ENCODE results near the gene FLG.
"Not testable (repeated sequence)": the region's sequence is repeated elsewhere in the genome, so short reads cannot be mapped to it uniquely, and the experiment has no call there.

FLG gene

DNA sequence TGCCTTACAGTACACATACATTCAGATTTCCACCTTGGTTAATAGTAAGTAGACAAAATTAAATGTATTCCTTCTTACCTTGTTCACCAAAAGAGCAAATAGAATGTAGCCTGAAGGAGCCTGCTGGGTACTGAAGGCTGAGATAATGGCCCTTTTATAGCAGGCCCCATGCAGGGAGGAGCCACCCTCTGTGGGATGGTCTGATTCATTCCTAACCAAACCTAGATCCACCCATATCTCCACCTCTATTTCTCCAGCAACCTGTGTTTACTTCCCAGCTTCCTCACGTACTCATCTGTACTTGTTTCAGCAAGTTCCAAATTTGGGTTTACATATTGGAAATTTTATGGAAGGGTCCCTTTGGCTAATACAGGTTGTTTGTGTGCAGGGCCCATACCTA is at the start of gene FLG:
Gene FLG, minus strand, starts transcription at position 129 of the 400 bp plus-strand sequence. CDS start 9,783 bp downstream, outside the sequence.
- no peak for DNase-seq

DNA sequence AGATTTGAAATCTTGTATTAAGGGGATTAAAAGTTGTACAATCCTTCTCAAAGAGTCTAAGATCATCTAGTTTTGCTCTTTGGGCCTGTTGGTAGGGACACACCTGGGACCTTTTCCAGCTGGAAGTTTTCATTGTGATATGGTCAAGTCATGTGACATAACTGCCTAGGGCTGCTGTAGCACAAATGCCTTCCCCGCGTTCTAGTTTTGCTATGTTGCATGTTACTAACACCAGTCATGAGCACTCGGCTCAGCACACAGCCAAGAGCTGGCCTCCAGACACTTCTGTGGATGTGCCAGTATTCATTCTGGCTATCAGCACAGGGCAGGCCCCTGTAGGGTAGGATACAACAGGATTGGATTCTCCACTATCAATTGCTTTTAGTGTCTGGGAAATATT is 49.4 kb upstream of the FLG start:
- DNase-seq = no peak

DNA sequence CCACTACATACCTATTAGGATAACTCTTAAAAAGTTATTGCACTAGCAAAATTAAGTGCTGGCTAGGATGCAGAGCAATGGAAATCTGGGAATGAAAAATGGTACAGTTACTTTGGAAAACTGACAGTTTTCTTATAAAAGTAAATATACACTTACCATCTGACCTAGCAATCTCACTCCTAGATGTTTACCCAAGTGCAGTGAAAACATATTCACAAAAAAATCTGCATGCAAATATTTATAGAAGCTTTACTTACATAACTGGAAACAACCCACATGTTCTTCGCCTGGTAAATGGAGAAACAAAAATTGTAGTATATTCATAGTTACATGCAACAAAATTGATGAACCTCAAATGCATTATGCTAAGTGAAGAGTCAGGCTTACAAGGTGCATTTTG is 47.6 kb upstream of the FLG start:
- no peak for DNase-seq

DNA sequence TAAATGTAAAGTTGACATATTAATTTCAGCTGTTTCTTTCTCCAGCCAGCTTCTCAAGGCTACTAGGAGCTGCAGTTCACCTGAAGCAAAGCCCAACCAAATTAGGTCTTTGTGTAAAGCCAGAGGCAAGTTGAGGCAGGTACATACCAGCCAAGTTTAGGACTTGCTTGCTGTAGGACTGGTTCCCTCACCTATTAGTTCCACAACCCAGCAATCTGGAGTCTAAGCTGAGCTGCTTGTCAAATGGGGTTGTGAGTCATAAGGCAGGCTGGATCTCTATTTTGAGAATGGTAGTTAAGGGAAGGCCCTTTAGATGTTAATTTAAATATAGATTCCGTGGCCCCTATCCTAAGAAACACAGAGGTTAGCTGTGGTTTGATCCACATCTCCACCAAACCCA is 42.4 kb upstream of the FLG start:
- DNase-seq = no peak

DNA sequence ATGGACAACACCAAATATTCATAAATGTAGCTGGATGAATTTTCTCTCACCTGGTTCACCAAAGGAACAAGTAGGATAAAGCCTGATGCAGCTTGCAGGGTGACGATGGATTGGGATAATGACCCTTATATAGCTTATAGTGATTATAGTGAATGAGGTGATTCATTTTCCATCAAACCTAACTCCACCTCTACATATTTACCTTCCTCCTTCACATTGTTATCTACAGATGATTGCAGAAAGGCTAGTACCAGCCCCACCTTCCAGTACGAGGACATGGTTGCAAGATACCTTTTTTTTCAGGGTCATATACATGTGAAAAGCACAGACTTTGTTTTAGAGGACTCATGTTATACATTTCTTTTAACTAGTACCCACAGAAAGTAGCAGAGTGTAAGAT is 34.9 kb upstream of the FLG start, which contains the start of gene FLG2:
Gene FLG2, minus strand, starts transcription at position 101 of the 400 bp plus-strand sequence. CDS start 1,122 bp downstream, outside the sequence.
- no peak for DNase-seq

DNA sequence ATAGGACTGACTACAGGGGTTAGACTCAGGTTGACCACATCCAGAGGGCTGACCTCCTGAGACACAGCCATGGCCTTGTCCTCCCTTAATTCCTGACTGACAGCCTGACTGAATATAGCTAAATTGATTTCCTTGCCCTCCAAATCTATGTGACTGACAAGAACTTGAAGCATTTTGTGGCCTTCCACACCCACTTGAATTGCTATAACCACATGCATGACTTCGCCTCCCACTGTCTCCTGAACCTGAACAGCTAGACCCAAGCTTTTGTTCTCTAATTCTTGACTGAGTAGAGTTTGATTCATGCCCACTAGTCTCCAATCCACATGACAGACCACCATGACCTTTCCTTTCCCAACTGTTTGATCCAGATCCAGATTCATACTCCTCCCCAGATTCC is 31.7 kb upstream of the FLG start:
- no peak for DNase-seq

DNA sequence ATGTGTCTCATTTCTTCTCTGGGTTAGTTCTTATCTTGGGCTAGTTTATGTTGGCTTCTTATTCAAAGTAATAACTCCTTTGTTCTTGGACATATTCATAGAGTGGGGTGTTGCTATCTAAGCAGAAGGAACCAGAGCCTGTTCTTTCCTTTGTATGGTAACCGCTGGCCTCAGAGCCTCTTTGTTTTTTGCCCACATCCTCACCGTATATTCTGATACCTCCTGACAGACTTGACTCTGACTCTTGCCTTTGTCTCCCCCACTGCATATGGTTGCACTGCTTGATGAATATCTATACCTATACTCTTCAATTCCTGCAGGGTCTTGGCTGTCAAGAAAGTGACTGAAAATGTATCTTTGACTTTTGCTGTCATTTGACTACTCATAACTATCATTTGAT is 24.6 kb upstream of the FLG start:
- no peak for DNase-seq

DNA sequence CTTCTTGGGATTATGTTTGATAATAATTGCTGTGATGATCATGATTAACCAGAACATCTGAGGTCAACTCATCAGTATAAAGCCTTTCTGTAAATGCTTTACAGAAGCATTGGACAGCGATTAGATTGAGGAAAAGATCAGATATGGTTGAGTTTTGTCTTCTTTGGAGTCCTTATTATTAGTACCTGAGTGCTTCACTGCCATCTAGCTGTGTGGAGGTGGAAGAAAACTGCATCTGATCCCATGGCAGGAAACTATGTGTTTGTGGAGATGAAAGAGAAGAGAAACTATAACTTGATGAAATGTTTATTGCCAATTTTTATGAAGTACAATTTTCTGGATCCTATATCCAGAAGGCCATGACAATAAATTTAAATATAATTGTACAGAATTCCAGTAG is 23.4 kb upstream of the FLG start:
- no peak for DNase-seq

DNA sequence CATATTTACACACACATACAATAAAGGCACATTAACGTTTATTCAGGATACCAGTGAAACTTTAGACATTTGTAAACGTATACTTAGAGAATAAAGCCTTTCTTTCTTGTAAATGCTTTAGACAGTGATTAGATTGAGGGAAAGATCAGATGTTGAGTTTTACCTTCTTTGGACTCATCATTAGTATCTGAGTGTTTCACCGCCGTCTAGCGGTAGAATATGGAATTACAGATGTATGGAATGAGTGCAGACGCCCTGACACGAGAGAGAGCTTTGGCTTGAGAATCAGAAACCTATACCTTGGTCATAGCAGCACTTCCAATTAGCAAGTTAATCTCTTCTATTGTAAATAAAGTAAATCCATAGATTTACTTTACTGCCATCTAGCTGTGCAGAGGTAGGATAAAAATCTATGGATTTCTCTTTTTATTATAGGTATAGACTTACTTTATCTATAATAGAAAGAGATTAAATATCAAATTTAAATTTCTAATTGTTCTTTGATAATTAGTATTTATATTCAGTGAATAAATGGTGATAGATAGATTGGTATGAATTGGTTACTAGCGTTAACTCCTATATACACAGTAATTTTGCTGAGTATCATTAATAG is 22.2 kb upstream of the FLG start:
- DNase-seq = peak; percentile 70 to 81 (median 70)

DNA sequence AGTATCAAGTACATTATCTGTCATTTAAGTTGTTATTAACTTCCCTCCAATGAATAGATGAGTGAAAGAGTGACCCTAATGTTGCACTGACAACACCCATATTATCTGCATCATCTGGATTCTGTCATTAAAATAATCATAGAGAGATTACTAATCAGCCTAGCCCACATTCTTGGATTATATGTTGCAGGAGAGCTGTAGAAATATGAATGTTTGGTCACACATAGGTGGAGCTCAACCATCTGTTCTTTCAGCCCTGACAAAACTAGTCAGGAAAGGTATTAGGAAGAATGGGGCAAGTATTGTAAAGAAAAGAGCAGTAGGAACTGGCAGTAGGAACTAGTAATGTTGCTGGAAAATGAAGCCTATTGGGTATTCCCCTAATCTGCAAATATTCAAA is 19.4 kb upstream of the FLG start:
- no peak for DNase-seq

DNA sequence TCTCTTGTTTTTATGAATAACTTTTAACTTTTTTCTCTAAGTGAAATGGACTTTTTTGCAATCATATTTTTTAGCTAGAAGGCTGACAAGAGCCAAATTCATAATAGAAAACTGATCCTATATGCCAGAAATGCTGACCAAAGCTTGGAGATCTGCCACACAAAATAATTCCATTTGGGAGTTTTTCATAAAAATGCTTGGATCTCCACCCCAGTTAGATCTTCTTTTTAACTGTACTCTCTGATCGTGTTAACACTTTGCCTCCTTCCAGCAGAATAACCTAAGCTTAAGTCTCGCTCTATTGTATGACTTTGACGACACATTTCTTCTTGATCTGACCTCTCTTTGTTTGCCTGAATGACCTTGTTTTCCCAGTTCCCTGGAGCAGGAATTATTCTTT is 18.0 kb upstream of the FLG start:
- no peak for DNase-seq

DNA sequence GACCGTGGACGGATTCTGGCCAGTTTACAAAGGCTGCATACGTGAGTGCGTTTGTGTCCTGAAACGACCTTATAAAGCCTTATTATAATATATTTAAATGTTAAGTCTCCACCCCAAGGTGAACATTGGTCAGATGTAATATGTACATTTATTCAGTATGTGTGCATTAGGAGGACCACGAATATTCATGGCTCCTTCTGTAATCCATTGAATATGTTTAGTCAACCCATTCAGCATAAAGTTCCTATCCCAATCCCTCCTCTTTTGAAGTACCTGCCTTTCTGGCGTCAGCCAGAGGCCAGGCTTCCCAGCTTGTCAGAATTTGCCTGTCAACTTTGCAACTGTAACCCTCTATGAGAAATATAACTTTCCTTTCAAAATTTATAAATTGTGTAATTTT is 10.4 kb upstream of the FLG start:
- no peak for DNase-seq

DNA sequence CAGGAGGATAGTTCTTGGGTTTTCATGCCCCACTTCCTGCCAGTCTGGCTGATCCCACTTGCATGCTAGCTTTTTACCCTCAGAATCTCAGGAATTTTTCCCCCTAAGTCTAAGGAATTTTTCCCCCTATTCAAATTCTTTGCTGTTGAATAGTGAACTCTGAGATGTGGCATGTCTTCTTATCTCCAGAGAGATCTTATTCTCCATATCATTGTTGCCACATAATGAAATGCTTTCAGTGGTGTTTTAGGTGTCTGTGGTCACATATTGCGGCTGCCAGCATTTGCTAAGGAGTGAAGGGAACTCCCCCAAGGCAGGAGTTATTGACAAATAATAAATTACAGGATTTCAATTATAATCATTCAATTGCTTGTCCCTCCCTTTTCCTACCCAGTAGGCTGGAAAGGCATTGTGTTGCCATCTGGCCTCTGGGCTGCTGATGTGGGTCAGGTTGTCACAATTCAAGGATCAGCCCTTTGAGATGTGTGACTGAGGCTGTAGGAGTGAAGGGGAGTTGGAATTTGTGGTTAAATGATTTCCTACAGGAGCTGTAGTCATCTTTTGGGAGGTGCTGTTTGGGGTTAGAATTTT is 3.9 kb upstream of the FLG start:
- DNase-seq = no peak

DNA sequence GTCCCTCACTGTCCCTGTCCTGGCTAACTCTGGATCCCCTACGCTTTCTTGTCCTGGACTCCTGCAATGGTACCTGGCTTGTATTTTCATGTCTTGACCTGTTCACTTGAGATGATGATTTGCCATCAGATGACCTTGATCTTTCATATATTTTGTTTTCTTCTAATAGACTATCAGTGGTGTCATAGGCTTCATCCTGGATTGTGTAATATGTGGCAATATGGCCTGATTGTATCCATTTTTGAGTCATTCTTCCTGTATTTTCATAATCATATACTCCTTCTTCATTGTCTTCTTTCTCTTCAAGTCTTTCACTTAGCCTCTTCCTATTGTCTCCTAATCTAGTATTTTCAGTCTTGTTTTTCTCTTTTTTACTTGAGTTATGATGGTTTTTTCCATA is 11.1 kb downstream of the FLG start:
- DNase-seq = peak in 1 of 3 donors; percentile 2

DNA sequence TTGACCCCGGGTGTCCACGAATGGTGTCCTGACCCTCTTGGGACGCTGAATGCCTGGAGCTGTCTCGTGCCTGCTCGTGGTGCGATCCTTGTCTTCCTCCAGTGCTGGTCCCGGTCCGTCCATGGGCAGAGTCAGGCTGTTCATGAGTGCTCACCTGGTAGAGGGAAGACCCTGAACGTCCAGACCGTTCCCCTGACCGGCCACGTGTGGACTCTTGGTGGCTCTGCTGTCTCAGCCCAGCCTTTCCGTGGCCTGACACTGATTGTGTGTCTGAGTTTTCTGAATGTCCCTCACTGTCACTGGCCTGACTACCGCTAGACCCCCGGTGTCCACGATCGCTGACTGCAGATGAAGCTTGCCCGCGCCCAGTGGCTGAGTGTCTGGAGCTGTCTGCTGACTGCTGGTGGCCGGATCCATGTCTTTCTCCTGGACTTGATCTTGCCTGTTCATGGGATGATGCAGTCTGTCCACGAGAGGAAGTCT is 11.7 kb downstream of the FLG start:
- no peak for DNase-seq

DNA sequence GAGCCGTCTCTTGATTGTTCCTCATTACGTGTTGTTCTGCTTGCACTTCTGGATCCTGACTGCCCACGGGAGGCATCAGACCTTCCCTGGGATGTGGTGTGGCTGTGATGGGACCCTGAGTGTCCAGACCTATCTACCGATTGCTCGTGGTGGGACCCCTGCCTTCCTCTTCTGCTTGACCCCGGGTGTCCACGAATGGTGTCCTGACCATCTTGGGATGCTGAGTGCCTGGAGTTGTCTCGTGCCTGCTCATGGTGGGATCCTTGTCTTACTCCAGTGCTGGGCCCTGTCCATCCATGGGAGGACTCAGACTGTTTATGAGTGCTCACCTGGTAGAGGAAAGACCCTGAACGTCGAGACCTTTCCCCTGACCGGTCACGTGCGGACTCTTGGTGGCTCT is 12.9 kb downstream of the FLG start:
- not testable (repeated sequence) for DNase-seq

DNA sequence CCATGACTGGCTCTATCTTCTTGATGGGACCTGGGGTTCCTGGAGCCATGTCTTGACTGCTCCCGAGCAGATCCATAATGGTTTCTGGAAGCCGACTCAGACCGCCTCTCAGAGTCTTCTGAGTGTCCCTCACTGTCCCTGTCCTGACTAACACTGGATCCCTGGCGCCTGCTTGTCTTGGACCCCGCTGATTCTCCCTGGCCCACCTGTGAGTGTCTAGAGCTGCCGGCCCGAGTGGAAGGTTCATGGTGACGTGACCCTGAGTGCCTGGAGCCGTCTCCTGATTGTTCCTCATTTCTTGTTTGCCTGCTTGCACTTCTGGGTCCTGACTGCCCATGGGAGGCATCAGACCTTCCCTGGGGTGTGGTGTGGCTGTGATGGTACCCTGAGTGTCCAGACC is 15.1 kb downstream of the FLG start:
- DNase-seq = no peak

DNA sequence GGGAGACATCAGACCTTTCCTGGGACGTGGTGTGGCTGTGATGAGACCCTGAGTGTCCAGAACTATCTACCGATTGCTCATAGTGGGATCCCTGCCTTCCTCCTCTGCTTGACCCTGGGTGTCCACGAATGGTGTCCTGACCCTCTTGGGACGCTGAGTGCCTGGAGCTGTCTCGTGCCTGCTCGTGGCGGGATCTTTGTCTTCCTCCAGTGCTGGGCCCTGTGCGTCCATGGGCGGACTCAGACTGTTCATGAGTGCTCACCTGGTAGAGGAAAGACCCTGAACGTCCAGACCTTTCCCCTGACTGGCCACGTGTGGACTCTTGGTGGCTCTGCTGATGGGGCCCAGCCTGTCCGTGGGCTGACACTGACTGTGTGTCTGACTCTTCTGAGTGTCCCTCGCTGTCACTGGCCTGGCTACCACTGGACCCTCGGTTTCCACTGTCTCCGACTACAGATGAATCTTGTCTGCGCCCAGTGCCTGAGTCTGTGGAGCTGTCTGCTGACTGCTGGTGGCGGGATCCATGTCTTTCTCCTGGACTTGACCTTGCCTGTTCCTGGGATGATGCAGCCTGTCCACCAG is 15.6 kb downstream of the FLG start:
- not testable (repeated sequence) for DNase-seq

DNA sequence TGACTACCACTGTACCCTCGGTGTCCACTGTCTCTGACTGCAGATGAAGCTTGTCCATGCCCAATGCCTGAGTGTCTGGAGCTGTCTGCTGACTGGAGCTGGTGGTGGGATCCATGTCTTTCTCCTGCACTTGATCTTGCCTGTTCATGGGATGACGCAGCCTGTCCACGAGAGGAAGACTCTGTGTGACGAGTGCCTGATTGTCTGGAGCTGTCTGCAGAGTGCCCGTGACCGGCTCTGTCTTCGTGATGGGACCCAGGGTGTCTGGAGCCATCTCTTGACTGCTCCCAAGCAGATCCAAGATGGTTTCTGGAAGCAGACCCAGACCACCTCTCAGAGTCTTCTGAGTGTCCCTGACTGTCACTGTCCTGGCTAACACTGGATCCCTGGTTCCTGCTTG is 16.3 kb downstream of the FLG start:
- not testable (repeated sequence) for DNase-seq

DNA sequence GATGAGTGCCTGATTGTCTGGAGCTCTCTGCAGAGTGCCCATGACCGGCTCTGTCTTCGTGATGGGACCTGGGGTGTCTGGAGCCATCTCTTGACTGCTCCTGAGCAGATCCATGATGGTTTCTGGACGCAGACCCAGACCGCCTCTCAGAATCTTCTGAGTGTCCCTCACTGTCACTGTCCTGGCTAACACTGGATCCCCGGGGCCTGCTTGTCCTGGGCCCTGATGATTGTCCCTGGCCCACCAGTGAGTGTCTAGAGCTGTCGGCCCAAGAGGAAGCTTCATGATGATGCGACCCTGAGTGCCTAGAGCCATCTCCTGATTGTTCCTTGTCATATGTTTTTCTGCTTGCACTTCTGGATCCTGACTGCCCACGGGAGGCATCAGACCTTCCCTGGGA is 17.1 kb downstream of the FLG start:
- not testable (repeated sequence) for DNase-seq

DNA sequence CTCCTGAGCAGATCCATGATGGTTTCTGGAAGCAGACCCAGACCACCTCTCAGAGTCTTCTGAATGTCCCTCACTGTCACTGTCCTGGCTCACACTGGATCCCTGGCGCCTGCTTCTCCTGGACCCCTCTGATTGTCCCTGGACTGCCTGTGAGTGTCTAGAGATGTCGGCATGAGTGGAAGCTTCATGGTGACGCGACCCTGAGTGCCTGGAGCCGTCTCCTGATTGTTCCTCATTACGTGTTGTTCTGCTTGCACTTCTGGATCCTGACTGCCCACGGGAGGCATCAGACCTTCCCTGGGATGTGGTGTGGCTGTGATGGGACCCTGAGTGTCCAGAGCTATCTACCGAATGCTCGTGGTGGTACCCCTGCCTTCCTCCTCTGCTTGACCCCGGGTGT is 18.9 kb downstream of the FLG start:
- not testable (repeated sequence) for DNase-seq

DNA sequence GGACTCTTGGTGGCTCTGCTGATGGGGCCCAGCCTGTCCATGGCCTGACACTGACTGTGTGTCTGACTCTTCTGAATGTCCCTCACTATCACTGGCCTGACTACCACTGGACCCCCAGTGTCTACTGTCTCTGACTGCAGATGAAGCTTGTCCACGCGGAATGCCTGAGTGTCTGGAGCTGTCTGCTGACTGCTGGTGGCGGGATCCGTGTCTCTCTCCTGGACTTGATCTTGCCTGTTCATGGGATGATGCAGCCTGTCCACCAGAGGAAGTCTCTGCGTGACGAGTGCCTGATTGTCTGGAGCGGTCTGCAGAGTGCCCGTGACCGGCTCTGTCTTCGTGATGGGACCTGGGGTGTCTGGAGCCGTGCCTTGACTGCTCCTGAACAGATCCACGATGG is 20.3 kb downstream of the FLG start:
- not testable (repeated sequence) for DNase-seq

DNA sequence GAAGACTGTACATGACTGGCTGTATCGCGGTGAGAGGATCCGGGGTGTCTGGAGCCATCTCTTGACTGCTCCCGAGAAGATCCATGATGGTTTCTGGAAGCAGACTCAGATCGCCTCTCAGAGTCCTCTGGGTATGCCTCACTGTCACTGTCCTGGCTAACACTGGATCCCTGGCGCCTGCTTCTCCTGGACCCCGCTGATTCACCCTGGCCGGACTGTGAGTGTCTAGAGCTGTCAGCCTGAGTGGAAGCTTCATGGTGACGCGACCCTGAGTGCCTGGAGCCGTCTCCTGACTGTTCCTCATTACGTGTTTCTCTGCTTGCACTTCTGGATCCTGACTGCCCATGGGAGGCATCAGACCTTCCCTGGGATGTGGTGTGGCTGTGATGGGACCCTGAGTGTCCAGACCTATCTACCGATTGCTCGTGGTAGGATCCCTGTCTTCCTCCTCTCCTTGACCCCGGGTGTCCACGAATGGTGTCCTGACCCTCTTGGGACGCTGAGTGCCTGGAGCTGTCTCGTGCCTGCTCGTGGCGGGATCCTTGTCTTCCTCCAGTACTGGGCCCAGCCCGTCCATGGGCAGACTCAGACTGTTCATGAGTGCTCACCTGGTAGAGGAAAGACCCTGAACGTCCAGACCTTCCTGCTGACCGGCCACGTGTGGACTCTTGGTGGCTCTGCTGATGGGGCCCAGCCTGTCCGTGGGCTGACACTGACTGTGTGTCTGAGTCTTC is 21.7 kb downstream of the FLG start:
- not testable (repeated sequence) for DNase-seq

DNA sequence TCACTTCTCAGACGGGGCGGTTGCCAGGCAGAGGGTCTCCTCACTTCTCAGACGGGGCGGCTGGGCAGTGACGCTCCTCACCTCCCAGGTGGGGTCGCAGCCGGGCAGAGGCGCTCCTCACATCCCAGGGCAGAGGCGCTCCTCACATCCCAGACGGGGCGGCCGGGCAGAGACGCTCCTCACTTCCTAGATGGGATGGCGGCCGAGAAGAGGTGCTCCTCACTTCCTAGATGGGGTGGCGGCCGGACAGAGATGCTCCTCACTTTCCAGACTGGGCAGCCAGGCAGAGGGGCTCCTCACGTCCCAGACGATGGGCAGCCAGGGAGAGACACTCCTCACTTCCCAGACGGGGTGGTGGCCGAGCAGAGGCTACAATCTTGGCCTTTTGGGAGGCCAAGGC is 68.6 kb downstream of the FLG start:
- DNase-seq = not testable (repeated sequence)

Measured in suppressor macrophage treated with lipopolysaccharide for 1 hour (primary cell).